Activated T-helper 17 cell treated with anti-CD3 and anti-CD28 coated beads, Interleukin-2, amount 50 U/mL, for 72 hours (primary cell): ENCODE measurements around the gene KRTAP4-12. TPM values are rescaled to one million over a fixed set of nuclear protein-coding genes. Genes with fewer than 3 reads are reported as not detected.
"Not testable (repeated sequence)": the region's sequence is repeated elsewhere in the genome, so short reads cannot be mapped to it uniquely, and the experiment has no call there.

ENCODE experiments used
- ATAC-seq: fragments of 150-1000 bp; cut with Tn5 transposase; replicated peaks from 2 replicates; pipeline ENCODE4 v1.10.0; 2021; ENCODE audit warnings: mild to moderate bottlenecking, moderate library complexity
- H3K27ac Mint-ChIP-seq: one replicate; pipeline ENCODE4 v1.8.0; 2022; ENCODE audit warnings: mixed read lengths
- H3K27me3 Mint-ChIP-seq: one replicate; pipeline ENCODE4 v1.8.0; 2022; ENCODE audit warnings: mixed read lengths
- H3K36me3 Mint-ChIP-seq: one replicate; pipeline ENCODE4 v1.8.0; 2022; ENCODE audit warnings: low read depth, mild to moderate bottlenecking, mixed read lengths
- H3K4me1 Mint-ChIP-seq: one replicate; pipeline ENCODE4 v1.8.0; 2022; ENCODE audit warnings: mixed read lengths
- H3K4me3 Mint-ChIP-seq: one replicate; pipeline ENCODE4 v1.8.0; 2022; ENCODE audit warnings: mild to moderate bottlenecking, mixed read lengths
- H3K9me3 Mint-ChIP-seq: one replicate; pipeline ENCODE4 v1.8.0; 2022; ENCODE audit warnings: mixed read lengths
- total RNA-seq, 2 donors: library from RNA; stranded (reverse); gene quantifications; one replicate each; pipeline ENCODE4 v1.2.3, GENCODE V29; 2022

The KRTAP4-12 gene
- total RNA-seq, 2 donors from 2014 or later, result not detected

DNA sequence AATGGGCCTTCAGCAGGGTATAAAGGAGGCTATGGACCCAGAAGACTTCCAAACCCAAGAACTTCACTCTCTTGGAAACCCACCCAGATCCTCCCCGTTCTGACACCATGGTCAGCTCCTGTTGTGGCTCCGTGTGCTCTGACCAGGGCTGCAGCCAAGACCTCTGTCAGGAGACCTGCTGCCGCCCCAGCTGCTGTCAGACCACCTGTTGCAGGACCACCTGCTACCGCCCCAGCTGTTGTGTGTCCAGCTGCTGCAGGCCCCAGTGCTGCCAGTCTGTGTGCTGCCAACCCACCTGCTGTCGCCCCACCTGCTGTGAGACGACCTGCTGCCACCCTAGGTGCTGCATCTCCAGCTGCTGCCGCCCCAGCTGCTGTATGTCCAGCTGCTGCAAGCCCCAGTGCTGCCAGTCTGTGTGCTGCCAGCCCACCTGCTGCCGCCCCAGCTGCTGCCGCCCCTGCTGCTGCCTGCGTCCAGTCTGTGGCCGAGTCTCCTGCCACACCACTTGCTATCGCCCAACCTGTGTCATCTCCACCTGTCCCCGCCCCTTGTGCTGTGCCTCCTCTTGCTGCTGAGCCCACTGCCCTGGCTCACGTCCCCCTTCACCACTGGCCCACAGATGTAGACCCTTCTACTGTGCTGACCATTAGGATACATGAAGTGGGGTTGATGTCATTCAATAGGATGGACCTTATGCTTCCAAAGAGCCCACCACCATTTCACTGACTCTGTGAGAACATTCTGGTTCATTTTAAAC is 39.7 kb downstream of the KRTAP4-12 start, which contains the start of gene KRTAP4-7:
TSS of gene KRTAP4-7 (plus strand) at position 51 of the 757 bp plus-strand sequence. CDS start at position 108, 57 bp downstream.
- H3K27ac Mint-ChIP-seq, H3K36me3 Mint-ChIP-seq, H3K4me3 Mint-ChIP-seq, H3K9me3 Mint-ChIP-seq, ATAC-seq, H3K4me1 Mint-ChIP-seq: not testable (repeated sequence)
- H3K27me3 Mint-ChIP-seq, result peaks cover 32% of the 10 kb centered on the region

DNA sequence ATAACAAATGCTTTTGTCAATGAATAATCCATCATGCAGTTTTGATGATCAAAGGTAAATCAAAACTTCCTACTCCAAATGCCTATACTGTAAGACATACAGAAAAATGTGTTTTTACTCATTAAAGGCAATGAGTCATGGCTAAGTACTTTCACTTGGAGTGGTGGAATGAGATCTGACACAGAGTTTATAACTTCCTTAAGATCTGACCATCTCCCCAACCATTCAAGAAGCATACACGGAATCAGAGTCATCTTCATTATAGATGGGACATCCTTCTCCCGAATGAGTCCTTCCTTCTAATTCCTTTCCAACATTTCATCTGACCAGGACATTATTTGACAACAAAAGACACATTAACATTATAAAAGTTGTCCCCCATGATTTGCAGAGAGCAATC is 40.6 kb downstream of the KRTAP4-12 start:
- not testable (repeated sequence) for H3K4me1 Mint-ChIP-seq, H3K9me3 Mint-ChIP-seq
- peaks cover 26% of the 10 kb centered on the region for H3K27me3 Mint-ChIP-seq

GRCh38 chr17:41082626-41083025 is 41.4 kb downstream of the KRTAP4-12 start:
- peaks cover 24% of the 10 kb centered on the region for H3K27me3 Mint-ChIP-seq

More for the DNA sequence above, 40.6 kb downstream of the KRTAP4-12 start:
- ATAC-seq, result peak; percentile 61
- H3K36me3 Mint-ChIP-seq, H3K27ac Mint-ChIP-seq, H3K4me3 Mint-ChIP-seq: not testable (repeated sequence)

DNA sequence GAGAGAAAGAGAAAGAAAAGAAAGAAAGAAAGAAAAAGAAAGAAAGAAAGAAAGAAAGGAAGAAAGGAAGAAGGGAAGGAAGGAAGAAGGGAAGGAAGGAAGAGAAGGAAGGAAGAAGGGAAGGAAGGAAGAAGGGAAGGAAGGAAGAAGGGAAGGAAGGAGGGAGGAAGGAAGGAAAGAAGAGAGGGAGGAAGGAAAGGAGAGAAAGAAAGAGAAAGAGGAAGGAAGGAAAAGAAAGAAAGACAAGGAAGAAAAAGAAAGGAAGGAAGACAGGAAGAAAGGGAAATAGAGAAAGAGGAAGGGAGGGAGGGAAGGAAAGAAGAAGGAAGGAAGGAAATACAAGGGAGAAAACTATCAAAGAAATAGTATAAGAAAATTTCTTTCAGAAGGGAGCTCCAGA is 47.2 kb downstream of the KRTAP4-12 start:
- Mint-ChIP-seq H3K36me3 (no peaks in the 10 kb centered on the region), H3K4me1 (no peaks in the 10 kb centered on the region), H3K27ac (no peak overlapping the region), H3K4me3 (no peak overlapping the region), H3K9me3 (no peaks in the 10 kb centered on the region), H3K27me3 (peaks cover 21% of the 10 kb centered on the region)
- no peak for ATAC-seq

More at GRCh38 chr17:41082626-41083025, 41.4 kb downstream of the KRTAP4-12 start:
- no peak for ATAC-seq
- Mint-ChIP-seq H3K4me3 (no peak overlapping the region), H3K9me3 (no peaks in the 10 kb centered on the region), H3K27ac (no peak overlapping the region), H3K36me3 (no peaks in the 10 kb centered on the region), H3K4me1 (no peaks in the 10 kb centered on the region)

DNA sequence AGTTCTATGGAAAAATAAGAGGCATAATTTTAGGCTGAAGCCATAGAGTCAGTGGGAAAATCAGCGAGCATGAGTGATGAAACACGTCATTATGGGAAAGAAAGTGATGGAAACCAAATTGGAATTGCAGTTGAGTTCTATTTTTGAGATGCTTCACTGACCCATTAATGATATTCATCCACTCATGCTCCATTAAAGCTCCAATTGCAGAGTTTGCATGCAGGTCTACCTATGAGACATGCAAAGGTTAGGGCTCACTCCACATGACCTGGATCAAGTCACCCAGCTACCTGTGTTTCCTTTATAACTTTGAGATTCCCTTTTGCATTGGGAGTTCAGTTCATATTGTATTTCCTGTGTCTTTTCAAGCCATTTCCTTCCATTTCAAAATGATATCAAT is 50.3 kb downstream of the KRTAP4-12 start:
- Mint-ChIP-seq H3K4me3 (no peak overlapping the region), H3K36me3 (no peaks in the 10 kb centered on the region), H3K9me3 (no peaks in the 10 kb centered on the region), H3K4me1 (no peaks in the 10 kb centered on the region), H3K27ac (no peak overlapping the region), H3K27me3 (peaks cover 14% of the 10 kb centered on the region)
- ATAC-seq, result no peak

Other genes with a start within 250 kb of the KRTAP4-12 start
- gene KRT20, start 238.9 kb downstream of the KRTAP4-12 start, total RNA-seq, result not detected
- gene KRT23, start 186.5 kb downstream of the KRTAP4-12 start, total RNA-seq, result under 1 TPM in 1 of 2 donors, not detected in 1; 0.50 TPM
- gene KRT39, start 157.2 kb downstream of the KRTAP4-12 start, total RNA-seq, result not detected
- gene KRT40, start 139.9 kb downstream of the KRTAP4-12 start, total RNA-seq, result not detected
- not detected for gene KRTAP3-3, start 130.0 kb downstream of the KRTAP4-12 start, total RNA-seq
- gene KRTAP3-2, start 124.3 kb downstream of the KRTAP4-12 start, total RNA-seq, result not detected
- not detected for gene KRTAP3-1, start 115.1 kb downstream of the KRTAP4-12 start, total RNA-seq
- not detected for gene KRTAP1-5, start 97.0 kb downstream of the KRTAP4-12 start, total RNA-seq
- not detected for gene KRTAP1-4, start 94.0 kb downstream of the KRTAP4-12 start, total RNA-seq
- not detected for gene KRTAP1-3, start 89.3 kb downstream of the KRTAP4-12 start, total RNA-seq
- gene KRTAP1-1, start 82.7 kb downstream of the KRTAP4-12 start, total RNA-seq, result not detected
- not detected for gene KRTAP2-1, start 76.9 kb downstream of the KRTAP4-12 start, total RNA-seq
- not detected for gene KRTAP2-2, start 69.0 kb downstream of the KRTAP4-12 start, total RNA-seq
- gene KRTAP2-3, start 64.1 kb downstream of the KRTAP4-12 start, total RNA-seq, result not detected
- not detected for gene KRTAP2-4, start 58.3 kb downstream of the KRTAP4-12 start, total RNA-seq
- gene KRTAP4-7, start 40.0 kb downstream of the KRTAP4-12 start, total RNA-seq, result not detected
- not detected for gene KRTAP4-8, start 26.0 kb downstream of the KRTAP4-12 start, total RNA-seq
- gene KRTAP4-16, start 22.0 kb downstream of the KRTAP4-12 start, total RNA-seq, result not detected
- not detected for gene KRTAP4-9, start 18.8 kb downstream of the KRTAP4-12 start, total RNA-seq
- not detected for gene KRTAP4-11, start 5.8 kb downstream of the KRTAP4-12 start, total RNA-seq
- not detected for gene KRTAP4-6, start 16.4 kb upstream of the KRTAP4-12 start, total RNA-seq
- gene KRTAP4-5, start 25.6 kb upstream of the KRTAP4-12 start, total RNA-seq, result not detected
- gene KRTAP4-4, start 36.6 kb upstream of the KRTAP4-12 start, total RNA-seq, result not detected
- gene KRTAP4-3, start 44.0 kb upstream of the KRTAP4-12 start, total RNA-seq, result not detected
- gene KRTAP4-2, start 54.0 kb upstream of the KRTAP4-12 start, total RNA-seq, result not detected
- not detected for gene KRTAP4-1, start 60.7 kb upstream of the KRTAP4-12 start, total RNA-seq
- gene KRTAP9-1, start 65.7 kb upstream of the KRTAP4-12 start, total RNA-seq, result not detected
- gene KRTAP9-2, start 102.5 kb upstream of the KRTAP4-12 start, total RNA-seq, result not detected
- gene KRTAP9-3, start 108.3 kb upstream of the KRTAP4-12 start, total RNA-seq, result not detected
- not detected for gene KRTAP9-8, start 113.8 kb upstream of the KRTAP4-12 start, total RNA-seq
- gene KRTAP9-4, start 125.5 kb upstream of the KRTAP4-12 start, total RNA-seq, result not detected
- not detected for gene KRTAP9-9, start 131.2 kb upstream of the KRTAP4-12 start, total RNA-seq
- gene KRTAP9-6, start 141.2 kb upstream of the KRTAP4-12 start, total RNA-seq, result not detected
- not detected for gene KRTAP9-7, start 151.5 kb upstream of the KRTAP4-12 start, total RNA-seq
- not detected for gene KRTAP29-1, start 178.7 kb upstream of the KRTAP4-12 start, total RNA-seq
- under 1 TPM; 0.15 to 0.26 TPM for gene KRTAP16-1, start 185.1 kb upstream of the KRTAP4-12 start, total RNA-seq
- not detected for gene KRTAP17-1, start 191.5 kb upstream of the KRTAP4-12 start, total RNA-seq
- not detected for gene KRT33A, start 226.6 kb upstream of the KRTAP4-12 start, total RNA-seq
- not detected for gene KRT33B, start 245.6 kb upstream of the KRTAP4-12 start, total RNA-seq